Breast epithelium (tissue), 4 donors: ENCODE measurements around the gene SULT2B1. TPM values are rescaled to one million over a fixed set of nuclear protein-coding genes. Genes with fewer than 3 reads are reported as not detected.

Experiments
- DNase-seq, 2 donors: peaks; one replicate each; pipeline ENCODE4 v3.0.0-alpha.2; 2019; ENCODE audit warnings: low spot score in 2 of 2
- H3K27ac ChIP-seq, 2 donors: fragments of 200-600 bp; sonication (generic) in 1 of 2; one replicate each; pipeline ENCODE4 v1.5.1; 2016 to 2019; ENCODE audit warnings: mild to moderate bottlenecking in 1 of 2
- H3K27me3 ChIP-seq, 2 donors: fragments of 200-600 bp; sonication (generic) in 1 of 2; one replicate each; pipeline versions ENCODE4 v1.5.1 to v1.6.0; 2017 to 2019; ENCODE audit warnings: control low read depth in 1 of 2, mild to moderate bottlenecking in 1 of 2
- H3K36me3 ChIP-seq: fragments of 200-600 bp; one replicate; pipeline ENCODE4 v1.5.1; 2019
- H3K4me1 ChIP-seq, 2 donors: fragments of 200-600 bp; sonication (generic); one replicate each; pipeline ENCODE4 v1.5.1; 2016 to 2019; ENCODE audit warnings: control low read depth in 1 of 2
- H3K4me3 ChIP-seq, 3 donors: fragments of 200-600 bp; sonication (generic); 1 replicate in 2 of 3; 2 replicates in 1 of 3; pipeline ENCODE4 v1.5.1; 2016 to 2019; ENCODE audit warnings: mild to moderate bottlenecking in 3 of 3, moderate library complexity in 2 of 3
- H3K9me3 ChIP-seq, 2 donors: fragments of 200-600 bp; sonication (generic) in 1 of 2; one replicate each; pipeline ENCODE4 v1.5.1; 2016 to 2019; ENCODE audit warnings: control low read depth in 1 of 2
- POLR2A ChIP-seq: fragments of 450-650 bp; IDR thresholded peaks from one replicate; pipeline ENCODE4 v1.6.1; 2016; ENCODE audit warnings: antibody characterized with exemption, mild to moderate bottlenecking, moderate library complexity
- POLR2AphosphoS5 ChIP-seq, 3 donors: sonication (generic); formaldehyde crosslinking; IDR thresholded peaks; one replicate each; pipeline ENCODE4 v1.6.1; 2017; ENCODE audit warnings: antibody characterized with exemption in 3 of 3
- intact Hi-C: fragments of 100-400 bp; cut with DNase I; formaldehyde crosslinking; loops from one replicate; pipeline ENCODE4 v1.15.1; 2023; ENCODE audit warnings: low total_unique reads
- total RNA-seq, 3 donors: library from RNA; depleted of rRNA; stranded (reverse); fragments of >200 nt; gene quantifications; one replicate each; pipeline ENCODE4 v1.1.0, GENCODE V29; 2016
- TF ChIP-seq, protein P1 (sequence below), 3 donors: fragments of 450-650 bp; IDR thresholded peaks; one replicate each; pipeline ENCODE4 v1.5.1; 2016 to 2017; ENCODE audit warnings: antibody characterized with exemption in 3 of 3, mild to moderate bottlenecking in 3 of 3, moderate library complexity in 3 of 3

SULT2B1 gene
- total RNA-seq, 3 donors from 2014 or later, result 5.6 to 7.5 TPM; not detected in 1

GRCh38 chr19:48614436-48615230, 62.7 kb downstream of the SULT2B1 start, which contains the start of gene FAM83E:
Gene FAM83E (minus strand): TSS chr19:48615076. CDS start chr19:48613372, 1,704 bp downstream.
- H3K4me3 ChIP-seq, result peak within 1 kb of the TSS in 1 of 3 donors; percentile 16

GRCh38 chr19:48615231-48616040, 63.5 kb downstream of the SULT2B1 start:
- H3K36me3 ChIP-seq, result no peaks in the 10 kb centered on the region
- H3K4me1 ChIP-seq, result peaks cover 4 to 27% of the 10 kb centered on the region in 2 donors
- DNase-seq, result no peak
- intact Hi-C loops, result no loop called here
- TF ChIP-seq, protein P1, sequence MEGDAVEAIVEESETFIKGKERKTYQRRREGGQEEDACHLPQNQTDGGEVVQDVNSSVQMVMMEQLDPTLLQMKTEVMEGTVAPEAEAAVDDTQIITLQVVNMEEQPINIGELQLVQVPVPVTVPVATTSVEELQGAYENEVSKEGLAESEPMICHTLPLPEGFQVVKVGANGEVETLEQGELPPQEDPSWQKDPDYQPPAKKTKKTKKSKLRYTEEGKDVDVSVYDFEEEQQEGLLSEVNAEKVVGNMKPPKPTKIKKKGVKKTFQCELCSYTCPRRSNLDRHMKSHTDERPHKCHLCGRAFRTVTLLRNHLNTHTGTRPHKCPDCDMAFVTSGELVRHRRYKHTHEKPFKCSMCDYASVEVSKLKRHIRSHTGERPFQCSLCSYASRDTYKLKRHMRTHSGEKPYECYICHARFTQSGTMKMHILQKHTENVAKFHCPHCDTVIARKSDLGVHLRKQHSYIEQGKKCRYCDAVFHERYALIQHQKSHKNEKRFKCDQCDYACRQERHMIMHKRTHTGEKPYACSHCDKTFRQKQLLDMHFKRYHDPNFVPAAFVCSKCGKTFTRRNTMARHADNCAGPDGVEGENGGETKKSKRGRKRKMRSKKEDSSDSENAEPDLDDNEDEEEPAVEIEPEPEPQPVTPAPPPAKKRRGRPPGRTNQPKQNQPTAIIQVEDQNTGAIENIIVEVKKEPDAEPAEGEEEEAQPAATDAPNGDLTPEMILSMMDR (IDR thresholded peaks at IDR 0.05), result no peak
- no peak for TF ChIP-seq POLR2AphosphoS5 (IDR thresholded peaks at IDR 0.05)
- no peak for TF ChIP-seq POLR2A
- H3K27me3 ChIP-seq, result no peaks in the 10 kb centered on the region
- H3K27ac ChIP-seq, result peak overlapping the region; percentile 63 to 93
- no peak overlapping the region for H3K4me3 ChIP-seq
- H3K9me3 ChIP-seq, result no peaks in the 10 kb centered on the region

More at GRCh38 chr19:48614436-48615230, 62.7 kb downstream of the SULT2B1 start, which contains the start of gene FAM83E:
- peaks cover 4 to 27% of the 10 kb centered on the region in 2 donors for H3K4me1 ChIP-seq
- intact Hi-C loops, result no loop called here
- TF ChIP-seq POLR2AphosphoS5 (IDR thresholded peaks at IDR 0.05) (peak in 1 of 3 donors; percentile 12), POLR2A (no peak)
- no peak for DNase-seq
- no peaks in the 10 kb centered on the region for H3K27me3 ChIP-seq
- no peaks in the 10 kb centered on the region for H3K9me3 ChIP-seq
- peak within 1 kb of the TSS; percentile 63 to 93 for H3K27ac ChIP-seq
- H3K36me3 ChIP-seq, result no peaks in the 10 kb centered on the region

- intact Hi-C loops, result no loop called here
- no peak for DNase-seq
- Histone ChIP-seq H3K27ac (peak overlapping the region; percentile 63 to 93), H3K4me1 (peaks cover 4 to 27% of the 10 kb centered on the region in 2 donors), H3K4me3 (no peak overlapping the region), H3K27me3 (no peaks in the 10 kb centered on the region), H3K9me3 (no peaks in the 10 kb centered on the region), H3K36me3 (no peaks in the 10 kb centered on the region)
- no peak for TF ChIP-seq POLR2AphosphoS5 (IDR thresholded peaks at IDR 0.05)
Measured at GRCh38 chr19:48616041-48616436, 64.1 kb downstream of the SULT2B1 start.

DNA sequence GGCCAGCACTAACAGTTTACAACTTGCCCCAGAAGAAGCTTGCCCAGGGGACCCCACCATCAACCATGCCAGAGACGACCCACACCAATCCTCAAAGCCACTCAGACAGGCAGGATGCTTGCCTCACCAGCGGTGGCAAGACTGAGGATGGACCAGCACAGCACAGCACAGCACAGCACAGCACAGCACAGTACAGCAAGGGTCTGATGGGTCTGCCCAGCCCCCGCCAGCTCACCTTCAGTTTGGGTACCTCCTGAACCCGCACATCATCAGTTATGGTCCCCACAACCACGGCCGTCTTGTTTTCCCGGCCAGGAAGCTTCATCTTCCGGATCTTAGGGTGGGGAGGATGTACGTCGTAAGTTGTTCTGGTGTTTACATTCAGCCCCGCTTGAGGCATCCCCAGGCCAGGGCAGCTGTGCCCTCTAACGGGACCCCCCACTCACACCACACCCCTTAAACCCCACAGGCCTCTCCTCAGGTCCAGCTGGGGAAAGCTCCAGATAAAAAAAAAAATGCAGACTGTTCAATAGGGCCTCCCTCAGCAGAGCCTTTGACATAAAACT, 64.6 kb downstream of the SULT2B1 start:
- no peaks in the 10 kb centered on the region for H3K27me3 ChIP-seq
- H3K4me1 ChIP-seq, result peaks cover 4 to 27% of the 10 kb centered on the region in 2 donors
- H3K4me3 ChIP-seq, result peak overlapping the region in 2 of 3 donors; percentile 90 to 96
- peak overlapping the region; percentile 91 to 93 for H3K27ac ChIP-seq
- intact Hi-C loops, result no loop called here
- H3K36me3 ChIP-seq, result no peaks in the 10 kb centered on the region
- no peak for DNase-seq
- no peaks in the 10 kb centered on the region for H3K9me3 ChIP-seq
- no peak for TF ChIP-seq POLR2A
- TF ChIP-seq, protein P1 (IDR thresholded peaks at IDR 0.05), result no peak
- TF ChIP-seq POLR2AphosphoS5 (IDR thresholded peaks at IDR 0.05), result no peak

GRCh38 chr19:48617146-48617937, 65.4 kb downstream of the SULT2B1 start:
- H3K36me3 ChIP-seq, result no peaks in the 10 kb centered on the region
- intact Hi-C loops, result no loop called here
- no peaks in the 10 kb centered on the region for H3K27me3 ChIP-seq
- DNase-seq, result no peak
- TF ChIP-seq POLR2A, result no peak
- TF ChIP-seq POLR2AphosphoS5 (IDR thresholded peaks at IDR 0.05), result peak in 1 of 3 donors; percentile 44
- TF ChIP-seq, protein P1 (IDR thresholded peaks at IDR 0.05), result peak in 1 of 3 donors; percentile 15
- no peaks in the 10 kb centered on the region for H3K9me3 ChIP-seq
- H3K4me1 ChIP-seq, result peaks cover 4 to 27% of the 10 kb centered on the region in 2 donors
- H3K27ac ChIP-seq, result peak overlapping the region; percentile 91 to 93
- peak overlapping the region; percentile 90 to 96 (median 93) for H3K4me3 ChIP-seq
